K562 (cell line): Measurements from ENCODE around the gene SOAT2. TPM values are rescaled to one million over a fixed set of nuclear protein-coding genes. Genes with fewer than 3 reads are reported as not detected.
A peak's percentile ranks its signal among the peaks of the same experiment; 100 is the strongest.

Experiments
- ATAC-seq: fragments of 200-7000 bp; cut with Tn5 transposase; 3 replicates; pipeline ENCODE4 v1.9.1; 2020; ENCODE audit warnings: moderate library complexity
- BruUV-seq: library from RNA; stranded (reverse); fragments of 400-500 nt; replicated peaks from 2 replicates; lab custom pipeline; 2021; lab: Mats Ljungman, UMichigan
- CTCF ChIA-PET: fragments of 300-600 bp; formaldehyde crosslinking; extraction: SDS; loops from one replicate; lab custom pipeline; 2021; ENCODE audit warnings: low intra/inter-chr PET ratio; lab: Yijun Ruan, JAX
- POLR2A ChIA-PET: fragments of 300-600, 350-650 bp; sonication (Branson Sonifier 250); formaldehyde crosslinking; extraction: SDS; loops from one replicate; lab custom pipeline; 2021; ENCODE audit warnings: antibody characterized with exemption, inconsistent platforms; lab: Yijun Ruan, JAX
- DNase-seq, 4 experiments: peaks; one replicate each; pipeline versions ENCODE4 v3.0.0 to v3.0.0-alpha.2; 2011 to 2018; ENCODE audit warnings: low spot score in 3 of 4, mixed read lengths in 3 of 4; ENCODE audit errors: extremely low read depth in 1 of 4
- FAIRE-seq: peaks from 2 replicates; lab custom pipeline; 2011; peaks lifted over from hg19 to GRCh38; lab: Jason Lieb, UNC
- H2AFZ ChIP-seq: 2 replicates; pipeline ENCODE4 v1.6.0; 2011; ENCODE audit warnings: low read depth, low read length, control low read depth, inconsistent platforms
- H3K27ac ChIP-seq: fragments of 200-600 bp; 3 replicates; pipeline ENCODE4 v1.8.0; 2011; ENCODE audit warnings: low read depth, mild to moderate bottlenecking, control low read depth, inconsistent platforms, low read length, moderate library complexity, mixed read lengths; ENCODE audit errors: extremely low read depth
- H3K27me3 ChIP-seq, 2 experiments: fragments of 300-600 bp in 1 of 2; 2 replicates in 1 of 2; 3 replicates in 1 of 2; pipeline versions ENCODE4 v1.6.0 to v1.8.0; 2011; ENCODE audit warnings: inconsistent platforms in 2 of 2, low read length in 2 of 2, mild to moderate bottlenecking in 1 of 2, mixed read lengths in 1 of 2, moderate library complexity in 1 of 2; ENCODE audit not compliant: control insufficient read depth in 2 of 2, insufficient read depth in 2 of 2
- H3K36me3 ChIP-seq: fragments of 300-600 bp; 3 replicates; pipeline ENCODE4 v1.8.0; 2011; ENCODE audit warnings: mild to moderate bottlenecking, low read length, inconsistent platforms; ENCODE audit not compliant: control insufficient read depth, insufficient read depth
- H3K4me1 ChIP-seq, 2 experiments: fragments of 200-600 bp in 1 of 2; replicated peaks in 1 of 2; 2 replicates in 1 of 2; 3 replicates in 1 of 2; pipeline versions ENCODE4 v1.5.1 to v1.8.0; 2011; ENCODE audit warnings: inconsistent platforms in 2 of 2, low read length in 2 of 2, mild to moderate bottlenecking in 1 of 2, mixed read lengths in 1 of 2, moderate library complexity in 1 of 2; ENCODE audit not compliant: control insufficient read depth in 2 of 2, insufficient read depth in 2 of 2
- H3K4me2 ChIP-seq: 2 replicates; pipeline ENCODE4 v1.6.1; 2011; ENCODE audit warnings: low read length, control low read depth, inconsistent platforms, mixed read lengths; ENCODE audit not compliant: insufficient read depth
- H3K4me3 ChIP-seq: fragments of 200-600 bp; sonication (generic), shearing (Covaris generic); 2 replicates; pipeline ENCODE4 v1.5.1; 2016; ENCODE audit warnings: control low read depth, inconsistent platforms
- H3K79me2 ChIP-seq: fragments of 200-600 bp; 3 replicates; pipeline ENCODE4 v1.8.0; 2011; ENCODE audit warnings: low read length, inconsistent platforms; ENCODE audit not compliant: control insufficient read depth, insufficient read depth
- H3K9ac ChIP-seq, 2 experiments: 2 replicates each; pipeline versions ENCODE4 v1.6.0 to v1.6.1; 2011; ENCODE audit warnings: low read depth in 2 of 2, low read length in 2 of 2, control low read depth in 1 of 2, inconsistent platforms in 1 of 2, mild to moderate bottlenecking in 1 of 2, mixed read lengths in 1 of 2; ENCODE audit not compliant: insufficient read depth in 1 of 2
- H3K9me1 ChIP-seq: one replicate; pipeline ENCODE4 v1.6.0; 2011; ENCODE audit warnings: inconsistent platforms, mild to moderate bottlenecking, low read length, moderate library complexity; ENCODE audit not compliant: control insufficient read depth, insufficient read depth
- H3K9me3 ChIP-seq: replicated peaks from 2 replicates; pipeline ENCODE4 v1.5.1; 2011; ENCODE audit warnings: low read depth, low read length, inconsistent platforms; ENCODE audit not compliant: control insufficient read depth, insufficient read depth
- H4K20me1 ChIP-seq: replicated peaks from 2 replicates; pipeline ENCODE4 v1.6.1; 2011; ENCODE audit warnings: low read length, inconsistent platforms, mixed read lengths; ENCODE audit not compliant: control insufficient read depth, insufficient read depth
- CBX1 ChIP-seq: sonication (generic); IDR thresholded peaks from 2 replicates; pipeline ENCODE4 v1.6.1; 2016; ENCODE audit warnings: antibody characterized with exemption, low read depth, mild to moderate bottlenecking
- CHD7 ChIP-seq: fragments of 200-600 bp; sonication (generic); IDR thresholded peaks from one replicate; pipeline ENCODE4 v1.6.1; 2012; ENCODE audit warnings: mild to moderate bottlenecking, low read depth, low read length, inconsistent platforms
- JUND ChIP-seq, 2 experiments: IDR thresholded peaks; 2 replicates in 1 of 2; 3 replicates in 1 of 2; pipeline ENCODE4 v1.6.1; 2011; ENCODE audit warnings: borderline replicate concordance in 2 of 2, low read depth in 2 of 2, low read length in 2 of 2, improper control_type of control experiment in 1 of 2, missing biosample characterization in 1 of 2, missing genetic modification characterization in 1 of 2, missing genetic modification reagents in 1 of 2
- NELFE ChIP-seq: IDR thresholded peaks from 2 replicates; pipeline ENCODE4 v1.6.1; 2011; ENCODE audit warnings: mild to moderate bottlenecking; ENCODE audit not compliant: insufficient read depth, insufficient read length
- RFX7 ChIP-seq: fragments of 250-450 bp; sonication (Bioruptor Pico); IDR thresholded peaks from 2 replicates; pipeline ENCODE4 v1.5.1; 2021; ENCODE audit warnings: mild to moderate bottlenecking
- RHOXF2B ChIP-seq: fragments of 250-450 bp; sonication (Bioruptor Pico); conservative IDR thresholded peaks from 2 replicates; pipeline ENCODE4 v1.5.1; 2021
- ZNF584 ChIP-seq: fragments of 200-800 bp; sonication (Bioruptor generic); IDR thresholded peaks from 2 replicates; pipeline ENCODE4 v1.6.1; 2016; ENCODE audit warnings: low read depth, mild to moderate bottlenecking, missing genetic modification characterization, missing compliant biosample characterization
- WGBS: fragments of 100-300 bp; shearing (Covaris generic); methylation state at CpG from one replicate; pipeline ENCODE4 v1.1.6; 2016; ENCODE audit warnings: low coverage, mixed read lengths; ENCODE audit not compliant: insufficient coverage; ENCODE audit errors: missing lambda C conversion rate; 5-methylcytosine and 5-hydroxymethylcytosine counted together
- in situ Hi-C: fragments of 300-500 bp; cut with MboI; formaldehyde crosslinking; loops from 4 replicates; pipeline ENCODE4 v1.15.0; 2018; ENCODE audit warnings: inconsistent platforms, mixed read lengths
- intact Hi-C: fragments of 100-400 bp; cut with micrococcal nuclease; formaldehyde crosslinking; loops from 2 replicates; pipeline ENCODE4 v1.14.2; 2022
- polyA plus RNA-seq, 8 experiments: library from polyadenylated mRNA; depleted of rRNA in 4 of 8; stranded (reverse) in 5 of 8; unstranded in 3 of 8; fragments of >200 nt; fragmentation: Nextera tagmentation in 2 of 8; fragmentation: Illumina TruSeq in 1 of 8; extraction: Ambion mirVana in 2 of 8; extraction: Trizol in 1 of 8; gene quantifications; 2 replicates each; pipeline versions ENCODE4 v1.2.1 to v1.2.3, GENCODE V29; 2011 to 2014; ENCODE audit warnings: inconsistent platforms in 1 of 8, missing spikeins in 1 of 8
- total RNA-seq, 7 experiments: library from RNA; depleted of rRNA in 6 of 7; stranded (reverse); fragments of >200 nt in 6 of 7; fragmentation: Illumina TruSeq in 2 of 7; extraction: Trizol in 2 of 7; gene quantifications; 2 replicates each; pipeline versions ENCODE4 v1.2.1 to v1.2.3, GENCODE V29; 2011 to 2021; ENCODE audit warnings: low replicate concordance in 1 of 7
- TF ChIP-seq, protein P1 (sequence below): fragments of 250-450 bp; sonication (Bioruptor Pico); IDR thresholded peaks from 2 replicates; pipeline ENCODE4 v1.8.0; 2022; ENCODE audit warnings: moderate library complexity, mild to moderate bottlenecking, inconsistent platforms

The SOAT2 gene
- total and polyA plus RNA-seq, 9 of the 15 experiments (the other 6 are each of a cell fraction or from before 2014, with no cell fraction given): 0.04 TPM; not detected in 8

DNA sequence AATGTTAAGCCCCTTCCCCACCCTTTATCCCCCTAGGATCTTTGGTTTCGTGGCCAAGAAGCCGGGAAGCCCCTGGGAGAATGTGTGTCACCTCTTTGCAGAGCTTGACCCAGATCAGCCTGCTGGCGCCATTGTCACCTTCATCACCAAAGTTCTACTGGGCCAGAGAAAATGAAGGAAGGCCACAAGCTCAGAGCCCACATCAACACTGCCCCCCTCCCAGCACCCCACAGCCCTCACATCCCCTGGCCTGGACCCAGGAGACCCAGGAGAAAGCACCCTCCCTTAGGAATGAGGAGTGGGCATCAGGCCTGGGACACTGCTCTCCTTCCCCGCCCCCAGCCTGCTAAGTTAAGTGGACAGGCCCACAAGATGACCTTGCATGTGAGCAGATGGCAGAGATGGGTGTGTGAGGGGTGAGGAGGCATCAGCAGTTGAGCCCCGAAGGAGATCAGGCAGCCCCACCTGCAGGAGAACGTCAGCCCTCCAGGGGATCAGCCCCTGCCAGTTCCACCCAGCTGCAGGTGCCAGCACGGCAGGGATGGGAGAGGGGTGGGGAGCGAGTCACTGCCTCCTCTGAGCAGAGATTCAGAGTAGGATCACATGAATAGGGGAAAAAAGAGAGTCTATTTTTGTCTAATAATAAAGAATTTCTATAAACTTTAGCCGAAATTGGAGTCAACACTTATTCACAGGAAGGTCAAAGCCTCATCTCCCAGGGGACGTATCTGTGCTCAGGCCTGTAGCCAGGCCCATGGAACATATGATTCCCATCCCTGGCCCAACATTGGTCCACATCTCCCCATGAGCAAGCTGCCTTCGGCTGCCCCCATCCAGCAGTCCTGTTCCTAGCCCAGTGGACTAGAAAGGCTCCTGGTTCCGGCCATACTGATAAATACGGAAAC lies 39.3 kb upstream of the SOAT2 start:
- FAIRE-seq (no peak), DNase-seq (no peak), ATAC-seq (no peak)
- no peaks in the 10 kb centered on the region for H3K9me3 ChIP-seq
- H3K9ac ChIP-seq: no peak overlapping the region; a peak in 1 of 4 replicates
- TSS peak; percentile 39 for BruUV-seq
- H3K27me3 ChIP-seq: no peaks in the 10 kb centered on the region; a peak in 1 of 5 replicates
- peaks cover 8 to 34% of the 10 kb centered on the region in 2 experiments; a peak in 4 of 5 replicates for H3K4me1 ChIP-seq
- H4K20me1 ChIP-seq: no peaks in the 10 kb centered on the region
- in situ Hi-C loops: loop anchor here (10.0 kb wide), 1 partner anchor 141 kb away; the partner anchor contains the start of gene ITGB7
- H3K4me2 ChIP-seq: no peak overlapping the region
- H3K36me3 ChIP-seq: peaks cover 8% of the 10 kb centered on the region; the same call in 2 of the 3 replicates
- no peaks in the 10 kb centered on the region for H3K9me1 ChIP-seq
- ChIA-PET CTCF (no interaction called here), POLR2A (interaction anchor here (0.7 to 1.4 kb wide), 6 partner anchors 8 to 19 kb away, joined by 3 to 6 read pairs (median 3); partner anchors contain the start of gene SPRYD3)
- no peak overlapping the region for H3K4me3 ChIP-seq
- no peaks in the 10 kb centered on the region for H3K79me2 ChIP-seq
- intact Hi-C loops: loop anchor here (10.0 kb wide), 1 partner anchor 441 kb away; the partner anchor contains the start of genes NPFF and TARBP2
- no peak overlapping the region for H2AFZ ChIP-seq
- 61% methylated on average over 12 of the region's 13 CpGs for WGBS
- H3K27ac ChIP-seq: no peak overlapping the region
- TF ChIP-seq NELFE (no peak), RFX7 (CRISPR knock-in tag) (no peak), ZNF584 (CRISPR knock-in tag) (no peak), RHOXF2B (CRISPR knock-in tag) (no peak), JUND (IDR thresholded peaks at IDR 0.05; ENCODE audit: borderline replicate concordance, low read depth, low read length) (no peak), JUND (tag; IDR thresholded peaks at IDR 0.05; ENCODE audit: borderline replicate concordance, low read depth, low read length) (no peak), CBX1 (no peak), CHD7 (no peak)
- TF ChIP-seq, protein P1, sequence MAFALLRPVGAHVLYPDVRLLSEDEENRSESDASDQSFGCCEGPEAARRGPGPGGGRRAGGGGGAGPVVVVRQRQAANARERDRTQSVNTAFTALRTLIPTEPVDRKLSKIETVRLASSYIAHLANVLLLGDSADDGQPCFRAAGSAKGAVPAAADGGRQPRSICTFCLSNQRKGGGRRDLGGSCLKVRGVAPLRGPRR (CRISPR knock-in tag): no peak
